HG03432 (cell line): ENCODE measurements around the gene SPRYD4.

Source experiments
- ATAC-seq: cut with Tn5 transposase; IDR thresholded peaks from one replicate; pipeline ENCODE4 v1.9.1; 2021; ENCODE audit warnings: mild to moderate bottlenecking, moderate library complexity; ENCODE audit not compliant: unreplicated experiment

SPRYD4 gene

DNA sequence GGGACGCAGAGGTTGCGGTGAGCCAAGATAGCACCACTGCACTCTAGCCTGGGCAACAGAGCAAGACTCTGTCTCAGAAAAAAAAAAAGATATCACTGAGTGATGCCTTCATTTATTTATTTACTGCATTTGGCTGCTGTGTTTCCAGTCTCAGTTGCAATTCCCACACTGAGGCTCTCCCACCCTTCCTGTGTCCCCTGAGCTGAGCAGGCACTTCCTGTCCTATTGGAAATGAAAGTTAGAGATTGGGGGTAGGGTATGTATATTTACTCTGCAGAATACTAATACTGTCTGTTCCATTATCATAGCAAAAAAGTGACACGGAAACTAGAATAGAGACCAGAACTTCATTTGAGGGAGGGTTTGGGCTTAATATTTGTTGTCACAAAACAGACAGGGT lies 51.7 kb downstream of the SPRYD4 start:
- ATAC-seq = no peak

GRCh38 chr12:56520506-56520905 lies 52.1 kb downstream of the SPRYD4 start:
- no peak for ATAC-seq

DNA sequence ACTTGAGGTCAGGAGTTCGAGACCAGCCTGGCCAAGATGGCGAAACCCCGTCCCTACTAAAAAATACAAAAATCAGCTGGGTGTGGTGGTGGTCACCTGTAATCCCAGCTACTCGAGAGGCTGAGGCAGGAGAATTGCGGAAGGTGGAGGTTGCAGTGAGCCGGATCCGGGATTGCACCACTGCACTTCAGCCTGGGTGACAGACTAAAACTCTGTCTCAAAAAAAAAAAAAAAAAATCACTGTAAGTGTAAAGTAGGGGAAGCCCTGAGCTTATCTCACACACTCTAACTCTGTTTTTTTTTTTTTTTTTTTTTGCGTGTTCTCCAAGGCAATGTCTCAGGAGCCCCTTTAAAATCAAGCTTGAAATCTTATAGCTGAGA lies 52.8 kb downstream of the SPRYD4 start:
- no peak for ATAC-seq

DNA sequence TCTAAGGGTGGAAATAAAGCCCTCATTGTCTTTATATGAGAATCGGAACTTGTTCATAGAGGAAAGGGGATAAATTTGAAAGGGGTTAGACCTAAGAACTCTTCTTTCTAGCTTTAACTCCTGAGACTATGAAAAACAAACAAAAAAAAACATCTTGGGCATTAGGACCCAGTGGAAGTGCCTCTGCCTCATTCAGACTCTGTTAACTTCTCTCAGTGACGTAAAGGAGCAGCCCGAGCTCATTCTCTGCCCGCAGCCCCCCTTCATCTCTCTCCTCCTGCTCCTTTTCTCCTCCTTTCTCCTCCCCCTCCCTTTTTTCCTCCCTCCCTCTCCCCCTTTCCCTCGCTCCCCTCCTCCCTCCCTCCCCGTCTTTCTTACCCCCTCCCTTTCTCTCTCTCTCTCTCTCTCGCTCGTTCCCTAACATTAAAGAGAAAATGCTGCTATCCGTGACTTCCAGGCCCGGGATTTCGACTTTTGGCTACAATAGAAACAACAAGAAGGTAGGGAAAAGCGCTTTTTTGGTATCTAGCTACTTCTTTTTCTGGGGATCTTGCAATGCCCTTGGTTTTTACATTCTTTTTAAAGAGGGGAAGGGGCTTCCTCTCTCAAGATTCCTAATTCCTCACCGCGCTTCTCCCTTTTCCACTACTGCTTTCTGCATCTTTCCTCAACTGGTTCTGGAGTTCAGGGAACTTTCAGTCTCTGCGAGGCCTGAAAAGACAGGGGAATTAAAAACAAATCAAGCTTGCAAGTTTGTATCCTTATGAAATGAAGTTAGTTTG lies 53.4 kb downstream of the SPRYD4 start, which contains the start of gene RBMS2:
Gene RBMS2, plus strand, starts transcription at position 231 of the 782 bp plus-strand sequence. Its CDS starts 204 bp downstream, at position 435.
- ATAC-seq = no peak

- no peak for ATAC-seq
Measured at GRCh38 chr12:56522411-56523193, 54.2 kb downstream of the SPRYD4 start.

- no peak for ATAC-seq
Measured at GRCh38 chr12:56528846-56529245, 60.5 kb downstream of the SPRYD4 start.
